Activated naive CD8-positive, alpha-beta T cell treated with anti-CD3 and anti-CD28 coated beads, Interleukin-2, amount 10 ng/mL, durations not matched to agents 7 days and 5 days (primary cell): ENCODE measurements around the gene SMOC2. TPM values are rescaled to one million over a fixed set of nuclear protein-coding genes. Genes with fewer than 3 reads are reported as not detected.

Experiments used
- ATAC-seq: fragments of 150-1000 bp; cut with Tn5 transposase; one replicate; pipeline ENCODE4 v1.10.0; 2021; ENCODE audit warnings: low read depth, moderate library complexity
- POLR2A ChIA-PET: fragments of 350-600 bp; sonication (Branson Sonifier 250); formaldehyde crosslinking; loops from one replicate; lab custom pipeline; 2021; ENCODE audit warnings: antibody characterized with exemption; lab: Charles Lee
- DNase-seq: peaks from one replicate; pipeline ENCODE4 v3.0.0; 2021
- H3K27ac Mint-ChIP-seq: one replicate; pipeline ENCODE4 v1.8.0; 2022; ENCODE audit warnings: mild to moderate bottlenecking, mixed read lengths
- H3K27me3 Mint-ChIP-seq: one replicate; pipeline ENCODE4 v1.8.0; 2022; ENCODE audit warnings: mild to moderate bottlenecking, moderate library complexity, mixed read lengths
- H3K36me3 Mint-ChIP-seq: one replicate; pipeline ENCODE4 v1.8.0; 2021; ENCODE audit warnings: mild to moderate bottlenecking, mixed read lengths
- H3K4me1 Mint-ChIP-seq: one replicate; pipeline ENCODE4 v1.8.0; 2021; ENCODE audit warnings: mixed read lengths
- H3K4me3 Mint-ChIP-seq: one replicate; pipeline ENCODE4 v1.8.0; 2022; ENCODE audit warnings: mild to moderate bottlenecking, moderate library complexity, mixed read lengths
- H3K9me3 Mint-ChIP-seq: one replicate; pipeline ENCODE4 v1.8.0; 2021; ENCODE audit warnings: mixed read lengths
- total RNA-seq, 2 experiments: library from RNA; stranded (reverse); gene quantifications; one replicate each; pipeline ENCODE4 v1.2.3, GENCODE V29; 2021

SMOC2 gene
- total RNA-seq, 2 experiments from 2014 or later, result not detected

DNA sequence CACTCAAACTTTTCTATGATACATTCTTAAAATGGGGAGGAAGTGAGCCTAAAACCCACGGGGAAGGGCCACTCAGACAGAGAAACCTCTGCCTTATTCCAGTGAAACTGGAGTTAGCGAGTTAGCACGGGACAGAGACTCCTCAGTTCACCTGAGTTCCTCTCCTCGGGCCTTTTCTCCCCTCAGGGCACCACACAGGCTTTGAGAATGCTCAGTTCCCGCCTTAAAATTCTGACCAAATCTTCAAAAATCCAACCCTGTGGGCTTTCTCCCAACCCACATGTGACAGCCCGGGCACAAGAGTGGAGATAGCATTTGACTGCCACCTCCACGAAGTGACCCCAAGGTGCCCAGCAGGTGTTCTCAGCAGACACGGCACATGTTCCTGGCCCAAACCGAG, 204.3 kb downstream of the SMOC2 start:
- Mint-ChIP-seq H3K4me3 (no peak overlapping the region), H3K27ac (no peak overlapping the region), H3K9me3 (no peaks in the 10 kb centered on the region), H3K4me1 (no peaks in the 10 kb centered on the region), H3K27me3 (no peaks in the 10 kb centered on the region), H3K36me3 (no peaks in the 10 kb centered on the region)
- POLR2A ChIA-PET, result no interaction called here
- DNase-seq (no peak), ATAC-seq (no peak)

DNA sequence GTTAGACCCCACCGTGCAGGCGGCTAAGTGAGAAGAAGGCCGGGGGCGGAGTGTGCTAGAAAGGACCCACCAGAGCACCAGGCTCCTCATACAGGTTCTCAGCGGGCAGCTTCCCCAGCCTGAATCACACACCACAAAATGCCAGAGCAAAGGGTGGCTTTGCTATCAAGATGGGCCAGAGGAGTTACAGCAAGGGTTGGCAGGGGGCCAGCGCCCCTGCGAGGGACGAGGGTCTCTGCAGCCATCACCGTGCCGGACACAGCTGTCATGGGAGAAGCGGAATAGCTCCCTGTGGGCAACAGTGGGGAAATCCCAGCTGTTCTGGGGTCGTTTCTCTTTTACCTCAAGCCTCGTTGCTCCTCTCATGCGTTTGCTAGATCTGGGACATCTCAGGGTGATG, 206.3 kb downstream of the SMOC2 start:
- H3K9me3 Mint-ChIP-seq, result no peaks in the 10 kb centered on the region

DNA sequence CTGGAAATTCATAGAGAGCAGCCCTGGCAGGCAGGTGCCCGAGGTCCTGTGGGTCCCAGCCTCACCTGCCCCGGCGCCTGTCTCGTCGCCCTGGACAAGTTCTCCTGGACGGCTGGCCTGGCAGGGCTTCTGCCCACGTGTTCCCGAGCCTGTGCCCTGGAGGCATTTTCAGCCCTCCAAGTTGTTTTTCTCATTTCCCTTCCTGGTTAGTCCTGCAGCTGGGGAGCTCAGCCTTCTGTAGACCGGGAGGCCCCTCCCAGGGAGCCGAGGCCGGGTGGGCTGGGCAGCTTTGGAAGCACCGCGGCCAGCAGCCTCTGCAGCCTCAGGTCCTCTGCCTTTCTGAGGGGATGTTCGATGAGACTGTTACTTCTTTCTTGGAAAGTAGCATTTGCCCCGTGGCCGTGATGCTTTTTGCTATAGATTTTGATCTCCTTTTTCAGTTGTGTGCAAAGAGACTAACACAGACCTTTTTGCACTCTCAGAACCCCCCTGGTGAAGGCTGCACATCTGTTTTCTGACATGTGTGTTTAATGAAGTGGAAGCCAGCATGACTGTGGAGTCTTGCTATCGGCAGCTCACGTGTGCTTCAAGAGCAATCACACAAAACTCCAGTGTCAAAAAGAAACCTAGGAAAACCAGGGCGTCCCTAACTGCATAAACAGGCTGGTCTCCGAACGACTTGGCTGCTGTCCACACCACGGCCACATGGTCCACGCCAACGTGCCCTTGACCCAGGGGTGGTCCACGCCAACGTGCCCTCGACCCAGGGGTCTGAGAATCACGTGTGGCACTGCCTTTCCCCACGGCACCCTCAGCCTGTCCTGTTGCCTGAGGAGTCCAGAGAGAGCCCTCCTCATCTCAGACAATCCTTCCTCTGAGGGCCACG, 207.5 kb downstream of the SMOC2 start:
- POLR2A ChIA-PET, result no interaction called here
- no peaks in the 10 kb centered on the region for H3K9me3 Mint-ChIP-seq
- no peaks in the 10 kb centered on the region for H3K36me3 Mint-ChIP-seq
- DNase-seq, result no peak
- H3K27ac Mint-ChIP-seq, result no peak overlapping the region
- ATAC-seq, result no peak
- no peaks in the 10 kb centered on the region for H3K4me1 Mint-ChIP-seq
- no peaks in the 10 kb centered on the region for H3K27me3 Mint-ChIP-seq
- no peak overlapping the region for H3K4me3 Mint-ChIP-seq

More for the DNA sequence above, 206.3 kb downstream of the SMOC2 start:
- POLR2A ChIA-PET, result no interaction called here
- H3K27me3 Mint-ChIP-seq, result no peaks in the 10 kb centered on the region
- ATAC-seq, result no peak
- H3K36me3 Mint-ChIP-seq, result no peaks in the 10 kb centered on the region
- no peak overlapping the region for H3K4me3 Mint-ChIP-seq
- no peak overlapping the region for H3K27ac Mint-ChIP-seq
- H3K4me1 Mint-ChIP-seq, result no peaks in the 10 kb centered on the region
- no peak for DNase-seq

GRCh38 chr6:168649209-168649608, 208.2 kb downstream of the SMOC2 start:
- POLR2A ChIA-PET, result no interaction called here
- Mint-ChIP-seq H3K4me1 (no peaks in the 10 kb centered on the region), H3K36me3 (no peaks in the 10 kb centered on the region), H3K27ac (no peak overlapping the region), H3K9me3 (no peaks in the 10 kb centered on the region), H3K27me3 (no peaks in the 10 kb centered on the region), H3K4me3 (no peak overlapping the region)
- no peak for DNase-seq
- ATAC-seq, result no peak

DNA sequence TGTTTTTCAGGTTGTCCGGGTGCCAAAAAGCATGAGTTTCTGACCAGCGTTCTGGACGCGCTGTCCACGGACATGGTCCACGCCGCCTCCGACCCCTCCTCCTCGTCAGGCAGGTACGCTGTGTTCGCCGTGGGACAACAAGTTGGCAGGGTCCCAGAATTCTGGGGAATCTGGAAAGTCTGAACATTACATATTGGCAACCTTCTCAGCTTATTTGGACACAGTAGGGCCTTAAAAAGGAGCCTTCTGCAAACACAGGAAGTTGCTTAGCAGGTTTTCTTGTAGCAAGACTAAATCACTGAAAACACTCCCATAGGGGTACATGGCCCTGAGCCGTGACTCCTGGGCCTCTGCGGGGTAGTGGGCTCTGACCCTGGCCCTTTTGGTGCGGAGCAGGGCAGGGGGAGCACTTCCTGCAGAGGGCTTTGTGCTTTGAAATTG, 209.7 kb downstream of the SMOC2 start:
- Mint-ChIP-seq H3K27me3 (no peaks in the 10 kb centered on the region), H3K27ac (no peak overlapping the region), H3K4me1 (no peaks in the 10 kb centered on the region), H3K9me3 (no peaks in the 10 kb centered on the region), H3K36me3 (no peaks in the 10 kb centered on the region), H3K4me3 (no peak overlapping the region)
- DNase-seq, result no peak
- ATAC-seq, result no peak
- POLR2A ChIA-PET, result no interaction called here

- DNase-seq (no peak), ATAC-seq (no peak)
- no peak overlapping the region for H3K4me3 Mint-ChIP-seq
- H3K27ac Mint-ChIP-seq, result no peak overlapping the region
- H3K27me3 Mint-ChIP-seq, result no peaks in the 10 kb centered on the region
- H3K9me3 Mint-ChIP-seq, result peaks cover 11% of the 10 kb centered on the region
- no peaks in the 10 kb centered on the region for H3K4me1 Mint-ChIP-seq
- no peaks in the 10 kb centered on the region for H3K36me3 Mint-ChIP-seq
- POLR2A ChIA-PET, result no interaction called here
Measured at GRCh38 chr6:168655462-168656152, 214.6 kb downstream of the SMOC2 start.

DNA sequence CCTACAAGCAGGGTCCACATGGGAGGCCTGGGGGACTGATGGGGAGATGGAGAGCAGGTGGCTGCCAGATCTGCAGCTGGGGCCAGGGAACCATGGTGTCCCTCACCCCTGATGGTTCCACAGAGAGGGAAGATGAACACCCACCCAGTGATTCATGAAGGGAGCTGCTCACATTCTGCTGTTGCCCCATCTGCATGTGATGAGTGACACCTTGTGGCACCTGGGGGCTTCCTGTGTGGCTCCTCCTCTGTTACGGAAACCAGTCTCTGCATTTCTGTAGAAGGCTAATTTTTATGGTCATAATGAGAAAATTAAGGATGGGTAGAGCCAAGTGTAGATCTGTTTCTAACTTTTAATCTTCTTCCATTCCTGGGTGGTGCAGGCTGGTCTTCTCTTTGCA, 217.1 kb downstream of the SMOC2 start:
- no peak for DNase-seq
- POLR2A ChIA-PET, result no interaction called here

GRCh38 chr6:168660400-168660945, 219.5 kb downstream of the SMOC2 start:
- Mint-ChIP-seq H3K4me3 (no peak overlapping the region), H3K27me3 (no peaks in the 10 kb centered on the region), H3K4me1 (no peaks in the 10 kb centered on the region), H3K9me3 (peaks cover 11% of the 10 kb centered on the region), H3K36me3 (no peaks in the 10 kb centered on the region), H3K27ac (no peak overlapping the region)
- DNase-seq (no peak), ATAC-seq (no peak)
- POLR2A ChIA-PET, result no interaction called here

More for the DNA sequence above, 217.1 kb downstream of the SMOC2 start:
- Mint-ChIP-seq H3K9me3 (peaks cover 11% of the 10 kb centered on the region), H3K4me1 (no peaks in the 10 kb centered on the region), H3K36me3 (no peaks in the 10 kb centered on the region), H3K27ac (no peak overlapping the region), H3K4me3 (no peak overlapping the region), H3K27me3 (no peaks in the 10 kb centered on the region)
- ATAC-seq, result no peak

DNA sequence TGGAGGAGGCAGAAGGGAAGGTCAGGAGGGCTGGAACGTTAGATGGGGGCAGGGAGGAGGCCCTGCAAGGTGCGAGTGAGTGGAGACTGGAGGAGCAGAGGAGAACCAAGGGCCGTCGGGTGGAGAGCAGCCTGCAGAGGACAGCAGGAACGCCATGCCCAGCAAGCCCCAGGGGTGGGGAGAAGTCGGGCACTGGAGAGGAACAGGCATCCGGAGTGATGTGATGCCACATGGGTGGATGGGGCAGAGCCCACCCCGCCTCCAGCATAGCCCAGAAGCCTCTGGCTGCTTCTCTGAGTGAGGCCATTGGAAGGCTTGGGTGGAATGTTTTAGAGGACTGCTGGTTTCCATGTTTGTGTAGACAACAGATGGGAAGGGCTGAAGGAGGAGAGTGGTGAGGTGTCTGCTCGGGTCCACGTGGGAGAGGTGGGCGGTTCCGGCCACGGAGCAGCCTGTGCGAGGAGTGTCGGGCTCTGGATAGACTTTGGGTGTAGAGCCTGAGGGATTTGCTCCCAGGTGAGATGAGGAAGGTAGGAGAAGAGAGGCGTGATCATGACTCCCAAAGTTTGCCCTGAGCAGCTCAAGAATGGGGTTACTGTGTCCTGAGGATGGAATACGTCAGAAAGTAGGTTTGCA, 221.4 kb downstream of the SMOC2 start:
- Mint-ChIP-seq H3K27ac (no peak overlapping the region), H3K27me3 (no peaks in the 10 kb centered on the region), H3K9me3 (peaks cover 9% of the 10 kb centered on the region), H3K4me3 (no peak overlapping the region), H3K36me3 (no peaks in the 10 kb centered on the region), H3K4me1 (no peaks in the 10 kb centered on the region)
- ATAC-seq (no peak), DNase-seq (no peak)
- POLR2A ChIA-PET, result no interaction called here

GRCh38 chr6:168663041-168663440, 222.1 kb downstream of the SMOC2 start:
- Mint-ChIP-seq H3K36me3 (no peaks in the 10 kb centered on the region), H3K9me3 (peaks cover 9% of the 10 kb centered on the region), H3K4me3 (no peak overlapping the region), H3K27me3 (no peaks in the 10 kb centered on the region), H3K4me1 (no peaks in the 10 kb centered on the region), H3K27ac (no peak overlapping the region)
- POLR2A ChIA-PET, result no interaction called here
- ATAC-seq (no peak), DNase-seq (no peak)

DNA sequence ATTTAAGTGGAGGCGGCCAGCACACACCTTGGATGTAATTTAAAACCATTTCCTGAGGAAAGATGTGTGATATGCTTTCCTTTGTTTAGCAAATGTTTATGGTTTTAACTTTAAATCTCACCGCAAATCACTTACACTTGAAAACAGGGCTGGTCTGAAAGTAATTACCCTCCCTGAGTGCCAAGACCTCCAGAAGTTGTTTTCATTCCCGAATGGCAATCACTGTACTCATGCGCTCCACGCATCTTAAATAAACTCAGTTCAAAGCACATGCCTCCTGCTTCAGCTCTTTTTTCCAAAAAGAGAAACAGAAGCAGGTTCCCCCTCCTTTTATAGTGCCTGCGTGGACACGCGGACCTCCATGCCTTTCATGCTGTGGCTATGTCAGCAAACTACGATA, 224.0 kb downstream of the SMOC2 start:
- no peak for DNase-seq
- H3K36me3 Mint-ChIP-seq, result no peaks in the 10 kb centered on the region
- H3K9me3 Mint-ChIP-seq, result no peaks in the 10 kb centered on the region
- H3K4me1 Mint-ChIP-seq, result no peaks in the 10 kb centered on the region
- no peak for ATAC-seq
- no peak overlapping the region for H3K27ac Mint-ChIP-seq
- H3K27me3 Mint-ChIP-seq, result peaks cover 2% of the 10 kb centered on the region
- H3K4me3 Mint-ChIP-seq, result no peak overlapping the region
- POLR2A ChIA-PET, result no interaction called here

- H3K4me3 Mint-ChIP-seq, result no peak overlapping the region
- H3K27me3 Mint-ChIP-seq, result peaks cover 2% of the 10 kb centered on the region
- H3K27ac Mint-ChIP-seq, result no peak overlapping the region
- H3K36me3 Mint-ChIP-seq, result no peaks in the 10 kb centered on the region
- POLR2A ChIA-PET, result no interaction called here
- no peaks in the 10 kb centered on the region for H3K9me3 Mint-ChIP-seq
- DNase-seq (no peak), ATAC-seq (no peak)
- H3K4me1 Mint-ChIP-seq, result no peaks in the 10 kb centered on the region
Measured at GRCh38 chr6:168666170-168666569, 225.2 kb downstream of the SMOC2 start.

DNA sequence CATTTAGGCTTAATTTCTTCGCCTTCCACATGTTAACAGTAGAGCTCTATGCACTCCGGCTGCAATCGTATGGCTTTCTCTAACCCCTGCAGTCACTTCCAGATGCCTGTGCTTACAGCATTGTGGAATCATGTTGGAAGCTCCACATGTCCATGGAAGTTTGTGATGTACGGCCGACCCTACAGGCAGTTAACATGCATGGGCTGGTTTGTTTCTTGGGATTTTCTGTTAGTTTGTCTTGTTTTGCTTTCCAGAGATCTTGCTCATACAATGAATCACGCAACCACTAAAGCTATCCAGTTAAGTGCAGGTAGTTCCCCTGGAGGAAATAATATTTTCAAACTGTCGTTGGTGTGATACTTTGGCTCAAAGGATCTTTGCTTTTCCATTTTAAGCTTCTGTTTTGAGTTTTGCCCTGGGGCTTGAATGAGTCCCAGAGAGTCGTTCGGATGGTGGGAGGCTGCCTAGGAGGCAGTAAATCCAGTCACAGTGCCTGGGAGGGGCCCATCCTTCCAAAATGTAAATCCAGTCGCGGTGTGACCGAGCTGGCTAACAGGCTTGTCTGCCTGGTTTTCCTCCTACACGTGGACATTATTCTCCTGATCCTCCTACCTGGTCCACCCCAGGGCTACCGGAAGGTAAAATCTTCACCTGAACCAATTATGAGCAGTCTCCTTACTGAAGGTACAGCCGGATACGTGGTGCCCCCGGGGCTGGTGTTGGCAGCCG, 225.9 kb downstream of the SMOC2 start:
- H3K4me3 Mint-ChIP-seq, result no peak overlapping the region
- no peak overlapping the region for H3K27ac Mint-ChIP-seq
- H3K9me3 Mint-ChIP-seq, result no peaks in the 10 kb centered on the region
- H3K36me3 Mint-ChIP-seq, result no peaks in the 10 kb centered on the region
- ATAC-seq (no peak), DNase-seq (no peak)
- peaks cover 2% of the 10 kb centered on the region for H3K27me3 Mint-ChIP-seq
- POLR2A ChIA-PET, result no interaction called here
- H3K4me1 Mint-ChIP-seq, result no peaks in the 10 kb centered on the region
